Endothelial cell of umbilical vein (primary cell): ENCODE data around the gene TEX22. TPM values are rescaled to one million over a fixed set of nuclear protein-coding genes. Genes with fewer than 3 reads are reported as not detected.

Experiments used
- BruUV-seq: library from RNA; stranded (reverse); fragments of 400-500 nt; replicated peaks from 2 replicates; lab custom pipeline; 2021; lab: Mats Ljungman, UMichigan
- CTCF ChIA-PET: fragments of 300-600, 350-600 bp; sonication (Branson Sonifier 250); formaldehyde crosslinking; loops from one replicate; lab custom pipeline; 2021; ENCODE audit warnings: antibody characterized with exemption, inconsistent platforms; lab: Charles Lee
- POLR2A ChIA-PET: fragments of 300-600, 350-600 bp; sonication (Branson Sonifier 250); formaldehyde crosslinking; loops from one replicate; lab custom pipeline; 2021; ENCODE audit warnings: antibody characterized with exemption, inconsistent platforms; lab: Charles Lee
- DNase-seq: peaks from one replicate; pipeline ENCODE4 v3.0.0-alpha.2; 2011; ENCODE audit warnings: low read depth, low spot score
- FAIRE-seq: peaks from 2 replicates; lab custom pipeline; 2011; peaks lifted over from hg19 to GRCh38; lab: Jason Lieb, UNC
- H2AFZ ChIP-seq: 2 replicates; pipeline ENCODE4 v1.6.0; 2012; ENCODE audit warnings: low read depth, low read length, control low read depth, inconsistent platforms
- H3K27ac ChIP-seq: 2 replicates; pipeline ENCODE4 v1.5.1; 2011; ENCODE audit warnings: low read depth, mild to moderate bottlenecking, control low read depth, low read length, moderate library complexity; ENCODE audit not compliant: insufficient read depth
- H3K27me3 ChIP-seq, 2 experiments: 2 replicates each; pipeline versions ENCODE4 v1.6.0 to v1.6.1; 2011; ENCODE audit warnings: low read length in 2 of 2, mixed read lengths in 1 of 2; ENCODE audit not compliant: control insufficient read depth in 2 of 2, insufficient read depth in 2 of 2
- H3K36me3 ChIP-seq, 2 experiments: 2 replicates in 1 of 2; 3 replicates in 1 of 2; pipeline ENCODE4 v1.5.1; 2011; ENCODE audit warnings: low read length in 2 of 2, mild to moderate bottlenecking in 1 of 2, moderate library complexity in 1 of 2; ENCODE audit not compliant: control insufficient read depth in 2 of 2, insufficient read depth in 2 of 2; ENCODE audit errors: extremely low read depth in 1 of 2
- H3K4me1 ChIP-seq: 3 replicates; pipeline ENCODE4 v1.5.1; 2011; ENCODE audit warnings: mild to moderate bottlenecking, low read length; ENCODE audit not compliant: control insufficient read depth, insufficient read depth; ENCODE audit errors: extremely low read depth
- H3K4me2 ChIP-seq: 2 replicates; pipeline ENCODE4 v1.6.1; 2011; ENCODE audit warnings: low read length, control low read depth, mixed read lengths; ENCODE audit not compliant: insufficient read depth
- H3K4me3 ChIP-seq, 3 experiments: fragments of 200-600 bp in 1 of 3; sonication (generic), shearing (Covaris generic) in 1 of 3; replicated peaks in 1 of 3; 2 replicates each; pipeline ENCODE4 v1.5.1; 2011 to 2016; ENCODE audit warnings: control low read depth in 3 of 3, low read length in 3 of 3, mild to moderate bottlenecking in 2 of 3, inconsistent platforms in 1 of 3, low read depth in 1 of 3, moderate library complexity in 1 of 3; ENCODE audit not compliant: insufficient read depth in 1 of 3
- H3K79me2 ChIP-seq: 2 replicates; pipeline ENCODE4 v1.6.0; 2012; ENCODE audit warnings: low read length, inconsistent platforms; ENCODE audit not compliant: control insufficient read depth, insufficient read depth
- H3K9ac ChIP-seq: replicated peaks from 2 replicates; pipeline ENCODE3; 2011; ENCODE audit warnings: low read length, control low read depth; ENCODE audit not compliant: insufficient read depth; ENCODE audit errors: extremely low read depth
- H3K9me1 ChIP-seq: replicated peaks from 3 replicates; pipeline ENCODE4 v1.6.0; 2011; ENCODE audit warnings: mild to moderate bottlenecking, low read length; ENCODE audit not compliant: control insufficient read depth, insufficient read depth; ENCODE audit errors: extremely low read depth
- H3K9me3 ChIP-seq: replicated peaks from 2 replicates; pipeline ENCODE4 v1.5.1; 2012; ENCODE audit warnings: low read length, inconsistent platforms; ENCODE audit not compliant: control insufficient read depth, insufficient read depth
- H4K20me1 ChIP-seq: replicated peaks from 2 replicates; pipeline ENCODE3; 2011; ENCODE audit warnings: mild to moderate bottlenecking, low read length; ENCODE audit not compliant: control insufficient read depth, insufficient read depth; ENCODE audit errors: extremely low read depth
- CTCF ChIP-seq, 2 donors: IDR thresholded peaks; 1 replicate in 1 of 2; 2 replicates in 1 of 2; pipeline ENCODE4 v1.5.1; 2011; ENCODE audit warnings: low read length in 2 of 2, mild to moderate bottlenecking in 2 of 2, moderate library complexity in 2 of 2, control low read depth in 1 of 2, inconsistent platforms in 1 of 2, low read depth in 1 of 2; ENCODE audit not compliant: insufficient read depth in 1 of 2; ENCODE audit errors: extremely low read depth in 1 of 2
- EZH2 ChIP-seq: IDR thresholded peaks from 2 replicates; pipeline ENCODE4 v1.6.1; 2012; ENCODE audit warnings: borderline replicate concordance, low read depth, mild to moderate bottlenecking, moderate library complexity, low read length, inconsistent platforms; ENCODE audit not compliant: severe bottlenecking
- FOS ChIP-seq: IDR thresholded peaks from 2 replicates; pipeline ENCODE4 v1.6.1; 2011; ENCODE audit warnings: mild to moderate bottlenecking, low read length, moderate library complexity, borderline replicate concordance; ENCODE audit not compliant: insufficient read depth
- GATA2 ChIP-seq: IDR thresholded peaks from 2 replicates; pipeline ENCODE4 v1.7.0; 2011; ENCODE audit warnings: low read depth, mild to moderate bottlenecking, moderate library complexity, mixed read lengths, low read length; ENCODE audit not compliant: insufficient read length, insufficient read depth
- JUN ChIP-seq: IDR thresholded peaks from 2 replicates; pipeline ENCODE4 v1.6.1; 2011; ENCODE audit warnings: borderline replicate concordance, low read depth; ENCODE audit not compliant: insufficient read length, insufficient read depth
- MYC ChIP-seq: IDR thresholded peaks from one replicate; pipeline ENCODE4 v1.6.1; 2011; ENCODE audit warnings: mild to moderate bottlenecking, low read depth, low read length
- POLR2A ChIP-seq: IDR thresholded peaks from 2 replicates; pipeline ENCODE4 v1.6.1; 2012; ENCODE audit warnings: low read depth, mild to moderate bottlenecking, control low read depth, low read length
- POLR2AphosphoS5 ChIP-seq: IDR thresholded peaks from 2 replicates; pipeline ENCODE4 v1.6.1; 2012; ENCODE audit warnings: low read depth, mild to moderate bottlenecking, control low read depth, low read length, moderate library complexity; ENCODE audit not compliant: insufficient read depth
- dilution Hi-C: fragments of 300-500 bp; cut with MboI; formaldehyde crosslinking; loops from one replicate; pipeline ENCODE4 v1.15.0; 2019; ENCODE audit warnings: low sequenced_read_pairs; ENCODE audit not compliant: extremely low pct_ligation_motif_present
- intact Hi-C: fragments of 100-400 bp; cut with micrococcal nuclease; formaldehyde crosslinking; loops from one replicate; pipeline ENCODE4 v1.10.0; 2022
- polyA plus RNA-seq, 4 experiments: library from polyadenylated mRNA; depleted of rRNA in 3 of 4; stranded (reverse) in 3 of 4; unstranded in 1 of 4; fragments of >200 nt; gene quantifications; 2 replicates each; pipeline versions ENCODE4 v1.2.1 to v1.2.3, GENCODE V29; 2011 to 2012; ENCODE audit warnings: missing spikeins in 1 of 4
- total RNA-seq: library from RNA; stranded (reverse); gene quantifications from 2 replicates; pipeline ENCODE4 v1.2.3, GENCODE V29; 2021
- TF ChIP-seq, protein P1 (sequence below): IDR thresholded peaks from 2 replicates; pipeline ENCODE4 v1.6.1; 2011; ENCODE audit not compliant: insufficient read depth, insufficient read length

TEX22 gene
- total and polyA plus RNA-seq, 2 donors (not counting 3 experiments of a cell fraction or from before 2014, with no cell fraction given): 0.06 to 1.1 TPM

DNA sequence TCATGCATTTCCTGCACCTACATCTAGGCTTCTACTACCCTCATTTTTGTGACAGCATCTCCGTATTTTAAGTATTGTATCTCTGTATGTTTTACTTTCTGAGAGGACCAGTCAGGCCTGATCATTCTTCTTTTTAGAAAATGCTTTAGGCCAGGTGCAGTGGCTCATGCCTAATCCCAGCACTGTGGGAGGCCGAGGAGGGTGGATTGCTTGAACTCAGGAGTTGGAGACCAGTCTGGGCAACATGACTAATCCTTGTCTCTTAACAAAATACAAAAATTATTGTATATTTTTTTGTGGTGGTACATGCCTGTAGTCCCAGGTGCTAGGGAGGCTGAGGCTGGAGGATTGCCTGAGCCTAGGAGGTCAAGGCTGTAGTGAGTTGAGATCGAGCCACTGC lies 46.9 kb upstream of the TEX22 start:
- Histone ChIP-seq H3K4me3 (no peak overlapping the region), H3K27me3 (no peaks in the 10 kb centered on the region), H3K4me1 (peaks cover 2% of the 10 kb centered on the region), H3K9ac (no peak overlapping the region), H3K9me3 (no peaks in the 10 kb centered on the region), H3K36me3 (peaks cover 0 to 4% of the 10 kb centered on the region in 2 experiments), H3K79me2 (peaks cover 3% of the 10 kb centered on the region), H2AFZ (no peak overlapping the region), H3K4me2 (no peak overlapping the region), H4K20me1 (no peaks in the 10 kb centered on the region), H3K9me1 (no peaks in the 10 kb centered on the region), H3K27ac (no peak overlapping the region)
- intact Hi-C loops (no loop called here), dilution Hi-C loops (no loop called here)
- ChIA-PET POLR2A (no interaction called here), CTCF (interaction anchor here (0.7 to 2.9 kb wide), 21 partner anchors 9 to 305 kb away, joined by 3 to 58 read pairs (median 5); partner anchors contain the start of genes BRF1, JAG2 and PACS2)
- FAIRE-seq: no peak
- BruUV-seq: no TSS peak
- no peak for TF ChIP-seq POLR2A
- no peak for TF ChIP-seq FOS
- no peak for TF ChIP-seq POLR2AphosphoS5
- TF ChIP-seq, protein P1, sequence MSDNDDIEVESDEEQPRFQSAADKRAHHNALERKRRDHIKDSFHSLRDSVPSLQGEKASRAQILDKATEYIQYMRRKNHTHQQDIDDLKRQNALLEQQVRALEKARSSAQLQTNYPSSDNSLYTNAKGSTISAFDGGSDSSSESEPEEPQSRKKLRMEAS: no peak
- no peak for TF ChIP-seq CTCF (IDR thresholded peaks at IDR 0.05; ENCODE audit: extremely low read depth in 1 of 2, insufficient read depth in 1 of 2, low read depth in 1 of 2, low read length in 2 of 2)
- TF ChIP-seq EZH2: no peak
- TF ChIP-seq JUN: no peak
- TF ChIP-seq GATA2: no peak
- TF ChIP-seq MYC: no peak
- DNase-seq: no peak
